ENCODE data around the gene PTGIR. TPM values are rescaled to one million over a fixed set of nuclear protein-coding genes. Genes with fewer than 3 reads are reported as not detected.
A peak's percentile ranks its signal among the peaks of the same experiment; 100 is the strongest.

Gene PTGIR
- total and polyA plus RNA-seq, 4 donors, result 7.8 to 37.0 (median 11.4) TPM

- ATAC-seq (ENCODE audit: insufficient read depth, low FRiP score), result peak; percentile 2
These were observed 35.7 kb upstream of the PTGIR start for GRCh38 chr19:46660551-46661019.

DNA sequence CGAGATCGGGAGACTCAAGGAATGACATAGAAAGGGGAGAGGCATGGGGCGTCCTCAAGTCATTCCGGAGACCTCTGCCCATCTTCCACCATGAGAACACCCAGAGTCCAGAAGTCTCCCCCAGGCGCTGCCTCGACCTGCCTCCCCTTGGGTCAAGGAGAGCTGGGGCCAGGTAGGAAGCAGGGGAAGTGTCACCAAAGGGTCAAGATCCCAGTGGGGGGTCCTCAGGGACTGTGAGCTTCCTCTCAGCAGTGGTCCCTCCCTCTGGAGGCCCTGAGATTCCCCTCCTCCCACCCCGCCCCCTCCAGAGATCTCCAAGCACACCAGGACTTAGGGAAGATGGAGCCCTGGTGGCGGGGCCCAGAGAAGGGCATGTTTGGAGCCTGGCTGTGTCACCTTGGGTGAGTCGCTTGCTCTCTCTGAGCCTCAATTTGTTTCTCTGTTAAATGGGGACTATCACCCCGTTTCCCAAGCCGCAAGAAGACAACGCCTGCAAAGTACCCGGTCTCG is 35.2 kb upstream of the PTGIR start:
- peaks cover 0 to 20% (median 4%) of the 10 kb centered on the region in 5 donors for H3K4me1 ChIP-seq (ENCODE audit: control insufficient read depth in 5 of 5, insufficient read depth in 5 of 5, low read length in 5 of 5)
- peaks cover 0 to 17% (median 8%) of the 10 kb centered on the region in 4 donors for H3K36me3 ChIP-seq (ENCODE audit: control insufficient read depth in 4 of 4, insufficient read depth in 4 of 4, low read length in 4 of 4)
- H3K9ac ChIP-seq (ENCODE audit: insufficient read depth in 1 of 2, low read length in 2 of 2), result peak overlapping the region; percentile 73 to 85
- peaks cover 0 to 4% (median 2%) of the 10 kb centered on the region in 3 donors for H3K27me3 ChIP-seq (ENCODE audit: control insufficient read depth in 3 of 3, insufficient read depth in 3 of 3, low read length in 2 of 3)
- 7 to 9% methylated on average over 14 of the region's 14 CpGs for WGBS, 2 donors
- peak overlapping the region in 1 of 2 donors; percentile 1 for H3K27ac ChIP-seq (ENCODE audit: low read depth in 1 of 2, low read length in 1 of 2)
- DNase-seq (peak; percentile 88 to 93 (median 92)), ATAC-seq (ENCODE audit: insufficient read depth, low FRiP score) (no peak)
- no peak overlapping the region for H3K4me3 ChIP-seq
- H3K9me3 ChIP-seq (ENCODE audit: control insufficient read depth in 4 of 4, insufficient read depth in 3 of 4, low read length in 3 of 4), result no peaks in the 10 kb centered on the region
- TF ChIP-seq, protein P1, sequence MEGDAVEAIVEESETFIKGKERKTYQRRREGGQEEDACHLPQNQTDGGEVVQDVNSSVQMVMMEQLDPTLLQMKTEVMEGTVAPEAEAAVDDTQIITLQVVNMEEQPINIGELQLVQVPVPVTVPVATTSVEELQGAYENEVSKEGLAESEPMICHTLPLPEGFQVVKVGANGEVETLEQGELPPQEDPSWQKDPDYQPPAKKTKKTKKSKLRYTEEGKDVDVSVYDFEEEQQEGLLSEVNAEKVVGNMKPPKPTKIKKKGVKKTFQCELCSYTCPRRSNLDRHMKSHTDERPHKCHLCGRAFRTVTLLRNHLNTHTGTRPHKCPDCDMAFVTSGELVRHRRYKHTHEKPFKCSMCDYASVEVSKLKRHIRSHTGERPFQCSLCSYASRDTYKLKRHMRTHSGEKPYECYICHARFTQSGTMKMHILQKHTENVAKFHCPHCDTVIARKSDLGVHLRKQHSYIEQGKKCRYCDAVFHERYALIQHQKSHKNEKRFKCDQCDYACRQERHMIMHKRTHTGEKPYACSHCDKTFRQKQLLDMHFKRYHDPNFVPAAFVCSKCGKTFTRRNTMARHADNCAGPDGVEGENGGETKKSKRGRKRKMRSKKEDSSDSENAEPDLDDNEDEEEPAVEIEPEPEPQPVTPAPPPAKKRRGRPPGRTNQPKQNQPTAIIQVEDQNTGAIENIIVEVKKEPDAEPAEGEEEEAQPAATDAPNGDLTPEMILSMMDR (IDR thresholded peaks at IDR 0.05; ENCODE audit: control extremely low read depth, extremely low read depth), result no peak

More at GRCh38 chr19:46660551-46661019, 35.7 kb upstream of the PTGIR start:
- Histone ChIP-seq H3K4me3 (peak overlapping the region; percentile 39), H3K9me3 (ENCODE audit: control insufficient read depth in 4 of 4, insufficient read depth in 3 of 4, low read length in 3 of 4) (no peaks in the 10 kb centered on the region), H3K27ac (ENCODE audit: low read depth in 1 of 2, low read length in 1 of 2) (peak overlapping the region in 1 of 2 donors; percentile 1), H3K9ac (ENCODE audit: insufficient read depth in 1 of 2, low read length in 2 of 2) (peak overlapping the region; percentile 73 to 85), H3K36me3 (ENCODE audit: control insufficient read depth in 4 of 4, insufficient read depth in 4 of 4, low read length in 4 of 4) (peaks cover 0 to 17% (median 8%) of the 10 kb centered on the region in 4 donors), H3K27me3 (ENCODE audit: control insufficient read depth in 3 of 3, insufficient read depth in 3 of 3, low read length in 2 of 3) (peaks cover 0 to 4% (median 2%) of the 10 kb centered on the region in 3 donors), H3K4me1 (ENCODE audit: control insufficient read depth in 5 of 5, insufficient read depth in 5 of 5, low read length in 5 of 5) (peaks cover 0 to 17% (median 4%) of the 10 kb centered on the region in 5 donors)
- peak in 2 of 3 donors; percentile 68 to 76 for DNase-seq
- WGBS, 2 donors, result 1 to 2% methylated on average over 34 to 40 of the region's 40 CpGs
- TF ChIP-seq, protein P1 (IDR thresholded peaks at IDR 0.05; ENCODE audit: control extremely low read depth, extremely low read depth), result no peak

- Histone ChIP-seq H3K4me3 (no peak overlapping the region), H3K9me3 (ENCODE audit: control insufficient read depth in 4 of 4, insufficient read depth in 3 of 4, low read length in 3 of 4) (no peaks in the 10 kb centered on the region), H3K27ac (ENCODE audit: low read depth in 1 of 2, low read length in 1 of 2) (no peak overlapping the region), H3K4me1 (ENCODE audit: control insufficient read depth in 5 of 5, insufficient read depth in 5 of 5, low read length in 5 of 5) (peaks cover 0 to 27% (median 4%) of the 10 kb centered on the region in 5 donors), H3K27me3 (ENCODE audit: control insufficient read depth in 3 of 3, insufficient read depth in 3 of 3, low read length in 2 of 3) (peaks cover 0 to 4% (median 2%) of the 10 kb centered on the region in 3 donors), H3K9ac (ENCODE audit: insufficient read depth in 1 of 2, low read length in 2 of 2) (peak overlapping the region in 1 of 2 donors; percentile 85), H3K36me3 (ENCODE audit: control insufficient read depth in 4 of 4, insufficient read depth in 4 of 4, low read length in 4 of 4) (peaks cover 0 to 17% (median 8%) of the 10 kb centered on the region in 4 donors)
- no peak for ATAC-seq (ENCODE audit: insufficient read depth, low FRiP score)
- DNase-seq, result peak; percentile 87 to 93 (median 91)
- WGBS, 2 donors, result 4 to 5% methylated on average over 25 to 28 of the region's 28 CpGs
- TF ChIP-seq, protein P1 (IDR thresholded peaks at IDR 0.05; ENCODE audit: control extremely low read depth, extremely low read depth), result no peak
These were observed 34.5 kb upstream of the PTGIR start for GRCh38 chr19:46659151-46660007.
